HG02970 (cell line): Measurements from ENCODE around the gene CLPTM1L.
"Not testable (repeated sequence)": the region's sequence is repeated elsewhere in the genome, so short reads cannot be mapped to it uniquely, and the experiment has no call there.

Source experiments
- ATAC-seq: cut with Tn5 transposase; IDR thresholded peaks from one replicate; pipeline ENCODE4 v1.9.1; 2021; ENCODE audit warnings: mild to moderate bottlenecking, moderate library complexity, moderate number of reproducible peaks; ENCODE audit not compliant: unreplicated experiment, low FRiP score

CLPTM1L gene

DNA sequence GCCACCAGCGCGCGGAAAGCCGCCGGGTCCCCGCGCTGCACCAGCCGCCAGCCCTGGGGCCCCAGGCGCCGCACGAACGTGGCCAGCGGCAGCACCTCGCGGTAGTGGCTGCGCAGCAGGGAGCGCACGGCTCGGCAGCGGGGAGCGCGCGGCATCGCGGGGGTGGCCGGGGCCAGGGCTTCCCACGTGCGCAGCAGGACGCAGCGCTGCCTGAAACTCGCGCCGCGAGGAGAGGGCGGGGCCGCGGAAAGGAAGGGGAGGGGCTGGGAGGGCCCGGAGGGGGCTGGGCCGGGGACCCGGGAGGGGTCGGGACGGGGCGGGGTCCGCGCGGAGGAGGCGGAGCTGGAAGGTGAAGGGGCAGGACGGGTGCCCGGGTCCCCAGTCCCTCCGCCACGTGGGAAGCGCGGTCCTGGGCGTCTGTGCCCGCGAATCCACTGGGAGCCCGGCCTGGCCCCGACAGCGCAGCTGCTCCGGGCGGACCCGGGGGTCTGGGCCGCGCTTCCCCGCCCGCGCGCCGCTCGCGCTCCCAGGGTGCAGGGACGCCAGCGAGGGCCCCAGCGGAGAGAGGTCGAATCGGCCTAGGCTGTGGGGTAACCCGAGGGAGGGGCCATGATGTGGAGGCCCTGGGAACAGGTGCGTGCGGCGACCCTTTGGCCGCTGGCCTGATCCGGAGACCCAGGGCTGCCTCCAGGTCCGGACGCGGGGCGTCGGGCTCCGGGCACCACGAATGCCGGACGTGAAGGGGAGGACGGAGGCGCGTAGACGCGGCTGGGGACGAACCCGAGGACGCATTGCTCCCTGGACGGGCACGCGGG is 49.9 kb downstream of the CLPTM1L start, which contains the start of gene TERT:
Gene TERT, minus strand, starts transcription at position 234 of the 815 bp plus-strand sequence. Its CDS starts 79 bp downstream, at position 155.
- ATAC-seq: no peak

DNA sequence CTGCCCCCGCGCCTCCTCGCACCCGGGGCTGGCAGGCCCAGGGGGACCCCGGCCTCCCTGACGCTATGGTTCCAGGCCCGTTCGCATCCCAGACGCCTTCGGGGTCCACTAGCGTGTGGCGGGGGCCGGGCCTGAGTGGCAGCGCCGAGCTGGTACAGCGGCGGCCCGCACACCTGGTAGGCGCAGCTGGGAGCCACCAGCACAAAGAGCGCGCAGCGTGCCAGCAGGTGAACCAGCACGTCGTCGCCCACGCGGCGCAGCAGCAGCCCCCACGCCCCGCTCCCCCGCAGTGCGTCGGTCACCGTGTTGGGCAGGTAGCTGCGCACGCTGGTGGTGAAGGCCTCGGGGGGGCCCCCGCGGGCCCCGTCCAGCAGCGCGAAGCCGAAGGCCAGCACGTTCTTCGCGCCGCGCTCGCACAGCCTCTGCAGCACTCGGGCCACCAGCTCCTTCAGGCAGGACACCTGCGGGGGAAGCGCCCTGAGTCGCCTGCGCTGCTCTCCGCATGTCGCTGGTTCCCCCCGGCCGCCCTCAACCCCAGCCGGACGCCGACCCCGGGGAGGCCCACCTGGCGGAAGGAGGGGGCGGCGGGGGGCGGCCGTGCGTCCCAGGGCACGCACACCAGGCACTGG is 50.6 kb downstream of the CLPTM1L start:
- no peak for ATAC-seq

DNA sequence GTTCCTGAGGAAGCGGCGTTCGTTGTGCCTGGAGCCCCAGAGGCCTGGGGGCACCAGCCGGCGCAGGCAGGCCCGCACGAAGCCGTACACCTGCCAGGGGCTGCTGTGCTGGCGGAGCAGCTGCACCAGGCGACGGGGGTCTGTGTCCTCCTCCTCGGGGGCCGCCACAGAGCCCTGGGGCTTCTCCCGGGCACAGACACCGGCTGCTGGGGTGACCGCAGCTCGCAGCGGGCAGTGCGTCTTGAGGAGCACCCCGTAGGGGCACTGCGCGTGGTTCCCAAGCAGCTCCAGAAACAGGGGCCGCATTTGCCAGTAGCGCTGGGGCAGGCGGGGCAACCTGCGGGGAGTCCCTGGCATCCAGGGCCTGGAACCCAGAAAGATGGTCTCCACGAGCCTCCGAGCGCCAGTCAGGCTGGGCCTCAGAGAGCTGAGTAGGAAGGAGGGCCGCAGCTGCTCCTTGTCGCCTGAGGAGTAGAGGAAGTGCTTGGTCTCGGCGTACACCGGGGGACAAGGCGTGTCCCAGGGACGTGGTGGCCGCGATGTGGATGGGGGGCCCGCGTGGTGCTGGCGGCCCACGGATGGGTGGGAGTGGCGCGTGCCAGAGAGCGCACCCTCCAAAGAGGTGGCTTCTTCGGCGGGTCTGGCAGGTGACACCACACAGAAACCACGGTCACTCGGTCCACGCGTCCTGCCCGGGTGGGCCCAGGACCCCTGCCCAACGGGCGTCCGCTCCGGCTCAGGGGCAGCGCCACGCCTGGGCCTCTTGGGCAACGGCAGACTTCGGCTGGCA is 51.3 kb downstream of the CLPTM1L start:
- ATAC-seq: no peak

DNA sequence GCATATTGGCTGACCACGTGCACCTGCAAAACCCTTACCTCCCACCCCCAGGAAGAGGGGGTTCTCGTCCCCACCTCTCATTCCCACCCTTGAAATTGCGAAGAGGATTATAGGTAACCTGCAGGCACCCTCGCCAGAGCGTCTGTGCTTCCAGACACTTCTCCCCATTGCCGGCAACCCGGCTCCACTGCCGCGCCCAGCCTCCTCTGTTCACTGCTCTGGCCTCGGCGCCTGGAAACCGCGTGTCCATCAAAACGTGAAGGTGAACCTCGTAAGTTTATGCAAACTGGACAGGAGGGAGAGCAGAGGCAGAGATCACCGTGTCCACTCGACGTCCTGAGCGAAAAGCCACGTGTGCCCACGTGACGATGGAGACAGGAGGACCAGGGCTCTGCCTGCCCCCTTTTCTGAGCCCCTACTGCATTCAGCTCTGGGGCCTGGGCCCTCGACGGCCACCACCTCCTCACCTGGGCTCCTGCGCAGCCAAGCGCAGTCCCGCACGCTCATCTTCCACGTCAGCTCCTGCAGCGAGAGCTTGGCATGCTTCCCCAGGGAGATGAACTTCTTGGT is 52.0 kb downstream of the CLPTM1L start:
- ATAC-seq: no peak

DNA sequence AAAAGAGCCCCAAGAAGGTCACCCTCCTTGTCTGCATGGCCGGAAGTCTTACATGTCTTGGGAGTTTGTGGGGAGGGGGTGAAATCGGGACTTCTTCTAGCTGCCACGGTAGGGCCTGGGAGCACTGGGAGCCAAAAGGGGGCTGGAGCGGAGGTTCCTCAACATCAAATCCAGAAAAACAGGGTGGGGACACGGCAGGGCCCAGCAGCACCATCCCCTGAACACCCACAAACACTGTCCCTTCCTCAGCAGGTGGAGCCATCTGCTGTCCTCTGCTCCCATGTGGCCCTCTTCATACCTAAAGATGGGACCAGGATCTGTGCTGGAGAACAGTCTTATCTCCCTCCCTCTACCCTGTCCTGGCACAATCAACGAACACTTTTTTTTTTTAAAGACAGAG is 52.8 kb downstream of the CLPTM1L start:
- no peak for ATAC-seq

DNA sequence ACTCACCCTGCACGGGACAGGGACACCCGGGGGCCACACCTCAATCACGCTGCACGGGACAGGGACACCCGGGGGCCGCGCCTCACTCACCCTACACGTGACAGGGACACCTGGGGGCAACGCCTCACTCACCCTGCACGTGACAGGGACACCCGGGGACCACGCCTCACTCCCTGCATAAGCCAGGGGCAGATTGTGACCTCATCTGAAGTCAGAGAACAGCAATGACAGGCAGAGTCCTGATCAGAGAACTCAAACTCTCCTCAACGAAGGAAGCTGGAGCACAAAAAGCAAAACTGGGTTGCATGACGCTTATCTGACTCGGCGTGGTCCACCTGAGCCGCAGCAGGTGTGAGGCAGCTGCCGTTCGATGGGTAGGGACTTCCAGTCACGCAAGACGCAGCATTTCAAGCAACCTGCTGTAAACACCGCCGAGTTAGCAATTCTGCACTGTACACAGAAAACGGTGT is 53.3 kb downstream of the CLPTM1L start:
- ATAC-seq: no peak

DNA sequence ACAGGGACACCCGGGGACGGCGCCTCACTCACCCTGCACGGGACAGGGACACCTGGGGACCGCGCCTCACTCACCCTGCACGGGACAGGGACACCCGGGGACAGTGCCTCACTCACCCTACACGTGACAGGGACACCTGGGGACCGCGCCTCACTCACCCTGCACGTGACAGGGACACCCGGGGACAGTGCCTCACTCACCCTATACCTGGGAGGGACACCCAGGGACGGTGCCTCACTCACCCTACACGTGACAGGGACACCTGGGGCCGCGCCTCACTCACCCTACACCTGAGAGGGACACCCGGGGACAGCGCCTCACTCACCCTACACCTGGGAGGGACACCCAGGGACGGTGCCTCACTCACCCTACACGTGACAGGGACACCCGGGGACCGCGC is 53.9 kb downstream of the CLPTM1L start:
- not testable (repeated sequence) for ATAC-seq

DNA sequence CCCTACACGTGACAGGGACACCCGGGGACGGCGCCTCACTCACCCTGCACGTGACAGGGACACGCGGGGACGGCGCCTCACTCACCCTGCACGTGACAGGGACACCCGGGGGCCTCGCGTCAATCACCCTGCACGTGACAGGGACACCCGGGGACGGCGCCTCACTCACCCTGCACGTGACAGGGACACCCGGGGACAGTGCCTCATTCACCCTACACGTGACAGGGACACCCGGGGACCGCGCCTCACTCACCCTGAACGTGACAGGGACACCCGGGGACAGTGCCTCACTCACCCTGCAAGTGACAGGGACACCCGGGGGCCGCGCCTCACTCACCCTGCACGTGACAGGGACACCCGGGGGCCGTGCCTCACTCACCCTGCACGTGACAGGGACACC is 55.3 kb downstream of the CLPTM1L start:
- not testable (repeated sequence) for ATAC-seq

DNA sequence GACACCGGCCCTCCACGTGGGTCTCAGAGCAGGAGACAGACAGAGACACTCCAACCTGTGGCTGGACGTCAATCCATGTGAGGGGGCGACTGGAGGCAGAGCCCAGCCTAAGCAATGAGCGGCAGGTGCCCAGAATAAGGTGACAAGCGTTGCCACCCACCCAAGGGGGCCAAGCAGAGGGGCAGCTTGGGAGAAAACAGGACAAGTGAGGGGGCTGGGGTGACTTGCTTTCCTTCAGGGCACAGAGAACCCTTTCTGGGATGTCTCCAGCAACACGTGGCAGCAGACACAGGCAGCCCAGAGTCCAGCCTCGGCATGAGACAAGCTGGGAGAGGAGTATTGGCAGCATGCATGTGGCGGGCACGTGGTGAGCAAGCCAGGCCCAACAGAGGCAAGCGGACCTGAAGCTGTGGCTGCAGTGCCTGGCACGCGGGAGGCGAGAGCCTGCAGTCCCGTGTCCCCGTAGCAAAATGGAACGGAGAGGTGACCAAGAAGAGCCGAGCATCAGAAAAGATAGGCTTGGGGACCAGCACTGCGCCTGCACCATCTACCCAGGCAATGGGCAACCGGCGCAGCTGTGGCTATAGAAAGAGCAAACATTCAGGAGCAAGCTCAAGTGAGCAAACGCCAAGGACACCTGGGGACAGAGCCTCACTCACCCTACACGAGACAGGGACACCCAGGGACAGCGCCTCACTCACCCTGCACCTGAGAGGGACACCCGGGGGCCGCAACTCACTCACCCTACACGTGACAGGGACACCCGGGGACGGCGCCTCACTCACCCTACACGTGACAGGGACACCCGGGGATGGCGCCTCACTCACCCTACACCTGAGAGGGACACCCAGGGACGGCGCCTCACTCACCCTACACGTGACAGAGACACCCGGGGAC is 56.2 kb downstream of the CLPTM1L start:
- ATAC-seq: no peak

DNA sequence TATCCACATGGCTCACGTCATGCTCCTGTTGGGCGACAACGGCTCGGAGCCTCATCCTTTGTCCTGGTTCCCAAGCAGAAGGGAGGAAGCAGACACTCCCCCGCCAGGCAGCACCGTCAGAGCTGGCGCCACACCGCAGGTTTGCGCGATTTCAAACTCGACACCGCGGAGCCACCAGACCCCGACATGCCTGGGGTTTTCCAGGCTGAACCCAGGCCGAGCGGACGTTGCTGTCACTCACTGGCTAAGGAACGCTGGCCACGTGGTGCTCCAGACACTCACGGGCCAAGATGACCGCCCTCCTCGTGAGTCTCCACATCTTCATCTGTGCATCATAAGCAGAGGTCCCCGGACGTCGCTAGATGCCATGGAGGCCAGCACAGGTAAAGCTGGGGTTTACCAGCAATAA is 59.0 kb downstream of the CLPTM1L start:
- ATAC-seq: no peak

DNA sequence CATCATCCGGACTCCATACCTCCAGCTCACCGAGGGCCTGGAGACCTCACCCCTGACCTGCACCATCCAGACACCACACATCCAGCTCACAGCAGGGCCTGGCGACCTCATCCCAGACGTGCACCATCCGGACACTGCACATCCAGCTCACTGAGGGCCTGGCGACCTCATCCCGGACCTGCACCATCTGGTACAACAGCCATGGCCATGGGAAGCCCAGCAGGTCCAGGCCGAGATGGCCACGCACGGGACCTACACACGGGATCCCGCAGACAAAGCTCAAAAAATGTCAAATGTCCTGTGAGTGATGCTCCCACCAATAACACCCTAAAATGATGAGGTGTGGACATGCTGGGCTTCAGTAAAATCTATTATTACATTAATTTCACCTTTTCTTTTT is 59.8 kb downstream of the CLPTM1L start:
- ATAC-seq: no peak

DNA sequence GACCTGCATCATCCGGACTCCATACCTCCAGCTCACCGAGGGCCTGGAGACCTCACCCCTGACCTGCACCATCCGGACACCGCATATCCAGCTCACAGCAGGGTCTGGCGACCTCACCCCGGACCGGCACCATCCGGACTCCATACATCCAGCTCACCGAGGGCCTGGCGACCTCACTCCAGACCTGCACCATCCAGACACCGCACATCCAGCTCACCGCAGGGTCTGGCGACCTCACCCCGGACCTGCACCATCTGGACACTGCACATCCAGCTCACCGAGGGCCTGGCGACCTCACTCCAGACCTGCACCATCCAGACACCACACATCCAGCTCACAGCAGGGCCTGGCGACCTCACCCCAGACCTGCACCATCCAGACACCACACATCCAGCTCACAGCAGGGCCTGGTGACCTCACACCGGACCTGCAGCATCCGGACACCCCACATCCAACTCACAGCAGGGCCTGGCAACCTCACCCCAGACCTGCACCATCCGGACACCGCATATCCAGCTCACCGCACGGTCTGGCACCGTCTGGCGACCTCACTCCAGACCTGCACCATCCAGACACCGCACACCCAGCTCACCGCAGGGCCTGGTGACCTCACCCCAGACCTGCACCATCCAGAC is 60.4 kb downstream of the CLPTM1L start:
- not testable (repeated sequence) for ATAC-seq

DNA sequence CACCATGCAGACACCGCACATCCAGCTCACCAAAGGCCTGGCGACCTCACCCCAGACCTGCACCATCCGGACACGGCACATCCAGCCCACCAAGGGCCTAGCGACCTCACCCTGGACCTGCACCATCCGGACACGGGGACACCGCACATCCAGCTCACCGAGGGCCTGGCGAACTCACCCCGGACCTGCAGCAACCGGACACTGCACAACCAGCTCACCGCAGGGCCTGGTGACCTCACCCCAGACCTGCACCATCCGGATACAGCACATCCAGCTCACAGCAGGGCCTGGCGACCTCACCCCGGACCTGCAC is 61.2 kb downstream of the CLPTM1L start:
- not testable (repeated sequence) for ATAC-seq

DNA sequence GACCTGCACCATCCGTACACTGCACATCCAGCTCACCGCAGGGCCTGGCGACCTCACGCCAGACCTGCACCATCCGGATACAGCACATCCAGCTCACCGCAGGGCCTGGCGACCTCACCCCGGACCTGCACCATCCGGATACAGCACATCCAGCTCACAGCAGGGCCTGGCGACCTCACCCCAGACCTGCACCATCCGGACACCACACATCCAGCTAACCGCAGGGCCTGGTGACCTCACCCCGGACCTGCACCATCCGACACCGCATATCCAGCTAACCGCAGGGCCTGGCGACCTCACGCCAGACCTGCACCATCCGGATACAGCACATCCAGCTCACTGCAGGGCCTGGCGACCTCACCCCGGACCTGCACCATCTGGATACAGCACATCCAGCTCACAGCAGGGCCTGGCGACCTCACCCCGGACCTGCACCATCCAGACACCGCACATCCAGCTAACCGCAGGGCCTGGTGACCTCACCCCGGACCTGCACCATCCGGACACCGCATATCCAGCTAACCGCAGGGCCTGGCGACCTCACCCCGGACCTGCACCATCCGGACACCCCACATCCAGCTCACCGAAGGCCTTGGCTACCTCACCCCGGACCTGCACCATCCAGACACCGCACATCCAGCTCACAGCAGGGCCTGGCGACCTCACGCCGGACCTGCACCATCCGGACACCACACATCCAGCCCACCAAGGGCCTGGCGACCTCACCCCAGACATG is 61.7 kb downstream of the CLPTM1L start:
- ATAC-seq: not testable (repeated sequence)

DNA sequence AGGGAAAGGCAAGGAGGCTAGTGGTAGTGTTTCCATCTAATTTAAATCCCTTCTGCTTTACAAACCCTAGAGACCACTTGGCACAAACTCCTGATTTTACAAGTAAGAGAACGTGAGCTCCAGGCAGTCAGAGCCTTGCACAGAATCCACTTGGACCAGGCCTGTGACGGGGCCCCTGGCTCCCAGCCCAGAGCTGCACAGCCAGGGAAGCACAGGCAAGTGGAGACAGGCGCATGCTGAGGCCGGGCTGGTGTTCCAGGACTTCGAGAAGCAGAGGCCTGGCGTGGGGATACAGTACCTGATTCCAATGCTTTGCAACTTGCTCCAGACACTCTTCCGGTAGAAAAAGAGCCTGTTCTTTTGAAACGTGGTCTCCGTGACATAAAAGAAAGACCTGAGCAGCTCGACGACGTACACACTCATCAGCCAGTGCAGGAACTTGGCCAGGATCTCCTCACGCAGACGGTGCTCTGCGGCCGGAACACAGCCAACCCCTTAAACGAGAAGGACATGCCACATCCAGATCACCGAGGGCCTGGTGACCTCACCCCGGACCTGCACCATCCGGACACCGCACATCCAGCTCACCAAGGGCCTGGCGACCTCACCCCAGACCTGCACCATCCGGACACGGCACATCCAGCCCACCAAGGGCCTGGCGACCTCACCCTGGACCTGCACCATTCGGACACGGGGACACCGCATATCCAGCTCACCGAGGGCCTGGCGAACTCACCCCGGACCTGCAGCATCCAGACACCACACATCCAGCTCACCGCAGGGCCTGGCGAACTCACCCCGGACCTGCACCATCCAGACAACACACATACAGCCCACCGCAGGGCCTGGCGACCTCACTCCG is 62.5 kb downstream of the CLPTM1L start:
- ATAC-seq: no peak

DNA sequence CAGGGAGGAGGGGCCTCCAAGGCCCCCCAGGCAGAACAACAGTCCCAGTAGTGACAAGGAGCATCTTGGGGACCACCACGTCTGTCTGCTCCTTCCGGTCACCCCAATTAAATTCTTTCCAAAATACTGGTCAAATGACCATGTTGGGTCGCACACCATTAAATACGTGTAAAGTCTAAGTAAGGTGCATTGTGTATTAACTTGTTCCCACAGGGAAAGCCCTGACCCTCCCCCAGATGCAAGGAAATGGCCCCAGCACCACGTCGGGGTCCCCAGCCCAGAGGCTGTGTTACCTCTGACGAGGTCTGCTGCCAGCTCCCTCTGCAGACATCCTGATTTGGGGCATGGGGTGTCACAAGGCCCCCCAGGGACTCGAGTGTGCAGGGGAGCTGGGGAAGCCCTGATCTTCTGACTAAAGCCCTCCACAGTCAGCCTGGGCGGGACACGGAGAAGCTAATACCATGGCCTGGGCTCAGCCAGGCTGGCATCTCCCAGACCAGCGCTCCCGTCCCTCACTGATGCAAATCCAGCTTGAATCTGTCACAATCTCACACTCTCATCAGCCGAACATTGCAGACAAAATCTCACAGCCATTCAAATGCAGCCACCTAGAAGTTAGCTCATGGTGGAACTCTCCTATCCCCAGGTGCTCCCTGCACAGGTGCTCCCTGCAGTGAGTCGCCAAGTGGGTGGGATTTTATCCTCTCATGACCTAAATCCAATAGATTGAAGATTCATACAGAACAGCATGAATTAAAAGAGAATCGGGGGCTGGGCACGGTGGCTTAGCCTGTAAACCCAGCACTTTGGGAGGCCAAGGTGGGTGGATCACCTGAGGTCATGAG is 63.6 kb downstream of the CLPTM1L start:
- ATAC-seq: no peak
